Endothelial cell (in vitro differentiated cells): Measurements from ENCODE around the gene TMEM51. TPM values are rescaled to one million over a fixed set of nuclear protein-coding genes. Genes with fewer than 3 reads are reported as not detected.
"Not testable (repeated sequence)": the region's sequence is repeated elsewhere in the genome, so short reads cannot be mapped to it uniquely, and the experiment has no call there.

Source experiments
- DNase-seq: peaks from one replicate; pipeline ENCODE4 v3.0.0; 2021; ENCODE audit warnings: low spot score
- H3K27ac Mint-ChIP-seq: one replicate; pipeline ENCODE4 v1.8.0; 2021; ENCODE audit warnings: mixed read lengths, inconsistent platforms; ENCODE audit not compliant: unreplicated experiment
- H3K27me3 Mint-ChIP-seq: one replicate; pipeline ENCODE4 v1.8.0; 2021; ENCODE audit warnings: mild to moderate bottlenecking, moderate library complexity, mixed read lengths, inconsistent platforms; ENCODE audit not compliant: unreplicated experiment
- H3K36me3 Mint-ChIP-seq: one replicate; pipeline ENCODE4 v1.8.0; 2021; ENCODE audit warnings: mild to moderate bottlenecking, low read depth, mixed read lengths, inconsistent platforms; ENCODE audit not compliant: unreplicated experiment
- H3K4me1 Mint-ChIP-seq: one replicate; pipeline ENCODE4 v1.8.0; 2021; ENCODE audit warnings: mild to moderate bottlenecking, mixed read lengths, inconsistent platforms; ENCODE audit not compliant: unreplicated experiment
- H3K4me3 Mint-ChIP-seq: one replicate; pipeline ENCODE4 v1.8.0; 2021; ENCODE audit warnings: mild to moderate bottlenecking, mixed read lengths, inconsistent platforms; ENCODE audit not compliant: unreplicated experiment
- H3K9me3 Mint-ChIP-seq: one replicate; pipeline ENCODE4 v1.8.0; 2021; ENCODE audit warnings: mixed read lengths, inconsistent platforms; ENCODE audit not compliant: unreplicated experiment
- total RNA-seq: library from RNA; stranded (reverse); fragmentation: NEBNext Ultra II Directional; extraction: Animal tissue kit (Norgen Biotek cat#: 25700); gene quantifications from one replicate; pipeline ENCODE4 v1.2.1, GENCODE V29; 2021; ENCODE audit not compliant: unreplicated experiment
- TF ChIP-seq, protein P1 (sequence below): fragments of 200-600 bp; sonication (generic); IDR thresholded peaks from one replicate; pipeline ENCODE4 v1.5.0; 2021; ENCODE audit warnings: antibody characterized with exemption; ENCODE audit not compliant: unreplicated experiment

Gene TMEM51
- total RNA-seq, 1 donor from 2014 or later = 23.5 TPM

DNA sequence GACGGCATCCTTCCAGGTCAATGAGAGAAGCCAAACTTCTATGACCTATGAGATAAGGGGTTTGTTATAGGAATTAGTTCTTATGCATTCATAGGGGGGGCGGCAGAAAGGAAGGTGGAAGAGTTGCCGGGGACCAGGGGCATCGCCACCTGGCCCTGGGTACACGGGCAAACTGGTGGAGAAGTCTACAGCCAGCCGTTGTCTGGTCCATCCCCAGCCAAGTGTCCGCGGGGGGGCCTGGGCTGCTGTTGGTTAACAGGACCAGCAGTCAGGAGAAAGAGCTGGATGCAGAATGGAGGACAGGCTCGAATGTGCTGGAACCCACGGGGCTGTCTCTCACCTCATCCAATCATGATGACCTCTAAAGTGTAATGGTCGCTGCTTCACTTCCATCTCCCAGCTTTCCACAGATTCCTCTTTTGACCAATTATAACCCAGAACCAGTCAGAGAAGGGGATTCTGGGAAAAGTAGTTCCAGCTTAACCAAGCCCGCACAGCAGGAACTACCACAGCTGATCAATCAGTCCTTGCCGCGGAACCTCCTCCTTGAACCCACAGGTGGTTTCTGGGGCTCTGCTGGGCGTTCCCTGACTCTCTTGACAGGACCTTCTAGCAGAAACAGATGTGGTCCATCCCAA is 17.8 kb downstream of the TMEM51 start:
- Mint-ChIP-seq H3K27me3 (no peaks in the 10 kb centered on the region), H3K9me3 (no peaks in the 10 kb centered on the region), H3K4me3 (no peak overlapping the region), H3K36me3 (peaks cover 4% of the 10 kb centered on the region), H3K27ac (no peak overlapping the region), H3K4me1 (peaks cover 44% of the 10 kb centered on the region)
- TF ChIP-seq, protein P1, sequence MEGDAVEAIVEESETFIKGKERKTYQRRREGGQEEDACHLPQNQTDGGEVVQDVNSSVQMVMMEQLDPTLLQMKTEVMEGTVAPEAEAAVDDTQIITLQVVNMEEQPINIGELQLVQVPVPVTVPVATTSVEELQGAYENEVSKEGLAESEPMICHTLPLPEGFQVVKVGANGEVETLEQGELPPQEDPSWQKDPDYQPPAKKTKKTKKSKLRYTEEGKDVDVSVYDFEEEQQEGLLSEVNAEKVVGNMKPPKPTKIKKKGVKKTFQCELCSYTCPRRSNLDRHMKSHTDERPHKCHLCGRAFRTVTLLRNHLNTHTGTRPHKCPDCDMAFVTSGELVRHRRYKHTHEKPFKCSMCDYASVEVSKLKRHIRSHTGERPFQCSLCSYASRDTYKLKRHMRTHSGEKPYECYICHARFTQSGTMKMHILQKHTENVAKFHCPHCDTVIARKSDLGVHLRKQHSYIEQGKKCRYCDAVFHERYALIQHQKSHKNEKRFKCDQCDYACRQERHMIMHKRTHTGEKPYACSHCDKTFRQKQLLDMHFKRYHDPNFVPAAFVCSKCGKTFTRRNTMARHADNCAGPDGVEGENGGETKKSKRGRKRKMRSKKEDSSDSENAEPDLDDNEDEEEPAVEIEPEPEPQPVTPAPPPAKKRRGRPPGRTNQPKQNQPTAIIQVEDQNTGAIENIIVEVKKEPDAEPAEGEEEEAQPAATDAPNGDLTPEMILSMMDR = no peak
- no peak for DNase-seq

DNA sequence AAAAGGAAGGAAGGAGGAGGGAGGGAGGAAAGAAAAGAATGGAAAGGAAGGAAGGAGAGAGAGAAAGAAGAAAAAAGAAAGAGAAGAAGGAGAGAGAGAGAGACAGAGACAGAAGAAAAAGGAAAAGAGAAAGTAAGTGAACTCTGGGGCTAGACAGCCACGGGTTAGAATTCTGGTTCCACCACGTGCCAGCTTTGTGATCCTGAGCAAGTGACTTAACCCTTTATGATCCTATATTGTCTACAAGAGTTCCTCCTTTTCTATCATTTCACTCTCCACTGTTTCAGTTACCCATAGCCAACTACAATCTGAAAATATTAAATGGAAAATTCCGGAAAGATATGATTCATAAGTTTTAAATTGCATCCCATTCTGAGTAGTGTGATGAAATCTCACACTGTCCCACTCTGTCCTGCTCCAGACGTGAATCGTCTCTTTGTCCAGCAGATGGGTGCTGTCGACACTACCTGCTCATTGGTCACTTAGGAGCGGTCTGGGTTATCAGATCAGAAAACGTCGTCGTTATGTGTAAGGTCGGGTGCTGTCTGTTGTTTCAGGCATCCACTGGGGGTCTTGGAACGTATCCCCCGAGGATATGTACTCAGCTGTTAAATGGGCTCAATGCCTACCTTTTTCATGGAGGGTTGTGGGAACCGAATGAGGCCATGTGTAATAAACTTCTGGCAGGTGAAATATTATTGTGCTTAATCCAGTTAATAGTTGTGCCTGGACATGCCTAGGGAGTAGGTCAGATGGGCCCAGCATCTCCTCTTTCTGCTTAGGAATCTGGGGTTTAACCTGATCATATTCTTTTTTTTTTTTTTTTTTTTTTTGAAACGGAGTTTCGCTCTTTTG is 19.1 kb downstream of the TMEM51 start:
- Mint-ChIP-seq H3K4me1 (peaks cover 50% of the 10 kb centered on the region), H3K27me3 (peaks cover 3% of the 10 kb centered on the region), H3K9me3 (no peaks in the 10 kb centered on the region), H3K36me3 (peaks cover 9% of the 10 kb centered on the region), H3K4me3 (no peak overlapping the region), H3K27ac (no peak overlapping the region)
- TF ChIP-seq, protein P1 = no peak
- DNase-seq = no peak

DNA sequence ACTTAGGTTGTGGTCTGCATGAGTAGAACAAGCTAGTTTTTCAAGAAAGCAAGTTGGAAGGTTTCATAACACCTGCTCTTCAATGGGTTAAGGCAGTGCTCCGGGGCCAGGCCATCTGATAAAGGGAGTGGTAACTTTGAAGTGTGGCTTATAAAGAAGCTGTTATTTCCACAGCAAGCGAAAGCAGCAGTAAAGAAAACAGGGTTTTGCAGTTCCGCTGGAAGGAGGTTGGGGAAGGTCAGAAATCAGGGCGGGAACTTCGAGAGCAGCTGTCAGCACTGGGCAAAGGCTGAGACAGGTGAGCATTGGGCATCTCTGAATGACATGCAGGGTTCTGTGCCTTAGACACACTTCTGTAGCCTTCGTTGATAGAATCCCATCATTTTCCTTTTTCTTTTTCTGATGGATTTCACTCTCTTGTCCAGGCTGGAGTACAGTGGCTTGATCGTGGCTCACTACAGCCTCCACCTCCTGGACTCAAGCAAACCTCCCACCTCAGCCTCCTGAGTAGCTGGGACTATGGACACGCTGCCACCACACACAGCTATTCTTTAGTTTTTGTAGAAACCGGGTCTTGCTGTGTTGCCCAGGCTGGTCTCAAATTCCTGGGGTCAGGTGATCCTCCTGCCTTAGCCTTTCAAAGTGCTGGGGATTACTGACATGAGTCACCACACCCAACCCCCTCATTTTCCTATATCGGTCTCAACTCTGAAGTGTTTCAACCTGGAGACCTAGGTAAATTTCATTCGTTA is 20.5 kb downstream of the TMEM51 start:
- no peak for DNase-seq
- Mint-ChIP-seq H3K9me3 (no peaks in the 10 kb centered on the region), H3K36me3 (peaks cover 9% of the 10 kb centered on the region), H3K4me3 (no peak overlapping the region), H3K27me3 (peaks cover 9% of the 10 kb centered on the region), H3K27ac (no peak overlapping the region), H3K4me1 (peaks cover 53% of the 10 kb centered on the region)
- TF ChIP-seq, protein P1 = no peak

DNA sequence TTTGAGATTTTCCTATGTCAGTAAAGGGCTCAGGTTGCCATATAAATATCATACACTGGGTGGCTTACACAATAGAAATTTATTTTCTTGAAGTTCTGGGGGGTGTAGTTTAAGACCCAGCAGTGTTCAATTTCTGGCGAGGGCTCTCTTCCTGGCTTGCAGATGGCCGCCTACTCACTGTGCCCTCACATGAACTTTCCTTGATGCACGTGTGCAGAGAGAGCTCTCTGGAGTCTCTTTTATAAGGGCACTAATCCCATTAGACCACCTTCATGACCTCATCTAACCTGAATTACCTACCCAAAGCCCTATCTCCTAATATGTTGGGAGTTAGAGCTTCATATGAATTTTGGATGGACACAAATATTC is 21.1 kb downstream of the TMEM51 start:
- Mint-ChIP-seq H3K9me3 (no peaks in the 10 kb centered on the region), H3K27me3 (peaks cover 10% of the 10 kb centered on the region), H3K4me1 (peaks cover 59% of the 10 kb centered on the region), H3K4me3 (no peak overlapping the region), H3K36me3 (peaks cover 9% of the 10 kb centered on the region), H3K27ac (no peak overlapping the region)
- DNase-seq = no peak
- TF ChIP-seq, protein P1 = no peak

DNA sequence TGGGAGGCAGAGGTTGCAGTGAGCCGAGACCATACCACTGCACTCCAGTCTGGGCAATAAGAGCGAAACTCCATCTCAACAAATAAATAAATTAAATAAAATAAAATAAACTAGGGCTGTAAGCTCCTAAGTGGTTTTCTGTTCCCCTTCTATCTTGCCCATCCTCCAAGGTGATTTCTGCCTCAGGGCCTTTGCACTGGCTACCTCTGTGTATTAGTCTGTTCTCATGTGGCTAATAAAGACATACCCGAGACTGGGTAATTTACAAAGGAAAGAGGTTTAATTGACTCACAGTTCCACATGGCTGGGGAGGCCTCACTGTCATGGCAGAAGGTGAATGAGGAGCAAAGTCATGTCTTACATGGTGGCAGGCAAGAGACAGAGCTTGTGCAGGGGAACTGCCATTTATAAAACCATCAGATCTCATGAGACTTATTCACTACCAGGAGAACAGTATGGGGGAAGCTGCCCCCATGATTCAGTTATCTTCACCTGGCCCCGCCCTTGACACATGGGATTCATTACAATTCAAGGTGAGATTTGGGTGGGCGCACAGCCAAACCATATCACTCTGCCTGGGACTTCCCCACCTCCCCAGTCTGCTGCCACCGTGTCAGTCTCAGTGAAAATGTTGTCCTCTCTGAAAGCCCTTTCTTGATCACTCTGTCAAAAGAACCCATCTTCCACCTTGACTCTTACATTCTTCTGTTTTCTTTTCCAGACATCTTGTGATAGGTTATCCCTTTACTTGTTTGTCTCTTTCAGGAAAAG is 22.0 kb downstream of the TMEM51 start:
- Mint-ChIP-seq H3K4me3 (peak overlapping the region; percentile 3), H3K27ac (peak overlapping the region; percentile 55), H3K4me1 (peaks cover 67% of the 10 kb centered on the region), H3K27me3 (peaks cover 10% of the 10 kb centered on the region)
- H3K36me3 Mint-ChIP-seq, DNase-seq, H3K9me3 Mint-ChIP-seq: not testable (repeated sequence)
